ENCODE measurements around the gene DNAH11.
"Not testable (repeated sequence)": the region's sequence is repeated elsewhere in the genome, so short reads cannot be mapped to it uniquely, and the experiment has no call there.

Gene DNAH11

GRCh38 chr7:21805791-21806190 lies 263.0 kb downstream of the DNAH11 start:
- no peak for DNase-seq

- DNase-seq, result no peak
Observed at GRCh38 chr7:21806388-21806787, 263.5 kb downstream of the DNAH11 start.

- DNase-seq, result no peak
Observed at GRCh38 chr7:21819048-21819447, 276.2 kb downstream of the DNAH11 start.

GRCh38 chr7:21828841-21829240 lies 286.0 kb downstream of the DNAH11 start:
- peak; percentile 11 for DNase-seq

GRCh38 chr7:21829731-21830130 lies 286.9 kb downstream of the DNAH11 start:
- no peak for DNase-seq

GRCh38 chr7:21844742-21845141 lies 301.9 kb downstream of the DNAH11 start:
- DNase-seq, result no peak

- DNase-seq, result no peak
Observed at GRCh38 chr7:21850531-21851285, 307.9 kb downstream of the DNAH11 start.

GRCh38 chr7:21851559-21851967 lies 308.7 kb downstream of the DNAH11 start:
- DNase-seq, result no peak

- DNase-seq, result not testable (repeated sequence)
Observed at GRCh38 chr7:21865631-21866204, 322.9 kb downstream of the DNAH11 start.

GRCh38 chr7:21866731-21867130 lies 323.9 kb downstream of the DNAH11 start:
- no peak for DNase-seq

GRCh38 chr7:21867226-21867625 lies 324.4 kb downstream of the DNAH11 start:
- DNase-seq, result no peak

- no peak for DNase-seq
Observed at GRCh38 chr7:21867816-21868575, 325.2 kb downstream of the DNAH11 start.

- DNase-seq, result no peak
Observed at GRCh38 chr7:21868576-21868850, 325.7 kb downstream of the DNAH11 start.

GRCh38 chr7:21869785-21870402 lies 327.1 kb downstream of the DNAH11 start:
- no peak for DNase-seq

GRCh38 chr7:21883069-21883468 lies 340.2 kb downstream of the DNAH11 start:
- no peak for DNase-seq

- not testable (repeated sequence) for DNase-seq
Observed at GRCh38 chr7:21883501-21883900, 340.7 kb downstream of the DNAH11 start.

GRCh38 chr7:21884496-21884895 lies 341.7 kb downstream of the DNAH11 start:
- DNase-seq, result no peak

GRCh38 chr7:21886396-21886795 lies 343.6 kb downstream of the DNAH11 start:
- no peak for DNase-seq

- no peak for DNase-seq
Observed at GRCh38 chr7:21887353-21887752, 344.5 kb downstream of the DNAH11 start.

- no peak for DNase-seq
Observed at GRCh38 chr7:21887779-21888178, 344.9 kb downstream of the DNAH11 start.

GRCh38 chr7:21891291-21891690 lies 348.5 kb downstream of the DNAH11 start:
- DNase-seq, result no peak

GRCh38 chr7:21893401-21893800 lies 350.6 kb downstream of the DNAH11 start:
- DNase-seq, result no peak

GRCh38 chr7:21898265-21898930 lies 355.6 kb downstream of the DNAH11 start:
- no peak for DNase-seq
